ENCODE data around the gene RESP18.

GRCh38 chr2:219279151-219279915, 53.2 kb downstream of the RESP18 start, which contains the start of gene DNAJB2:
- no peak for TF ChIP-seq RFX5 (IDR thresholded peaks at IDR 0.05; ENCODE audit: low read depth, low read length)
- TF ChIP-seq RAD21 (IDR thresholded peaks at IDR 0.05; ENCODE audit: low read length): peak; percentile 37
- peak; percentile 89 for TF ChIP-seq POLR2A (IDR thresholded peaks at IDR 0.05; ENCODE audit: low read depth, low read length)
- peak; percentile 45 for TF ChIP-seq CTCF (conservative IDR thresholded peaks at IDR 0.05; ENCODE audit: low read depth, low read length)
- TF ChIP-seq MAFK (IDR thresholded peaks at IDR 0.05; ENCODE audit: low read depth, low read length): no peak
- TF ChIP-seq USF2 (IDR thresholded peaks at IDR 0.05; ENCODE audit: low read depth, low read length): 0 out of 2 replicates have a peak, but pooled peaks have one; percentile 16
- peak; percentile 57; the same call in 1 of the 2 replicates for TF ChIP-seq MXI1 (IDR thresholded peaks at IDR 0.05; ENCODE audit: borderline replicate concordance, low read depth, low read length)
- TF ChIP-seq NFE2L2 (IDR thresholded peaks at IDR 0.05; ENCODE audit: low read depth, low read length): no peak; the same call in 1 of the 2 replicates

Data from IMR-90 (cell line).